Neural progenitor cell (in vitro differentiated cells): Measurements from ENCODE around the gene CELSR2. TPM values are rescaled to one million over a fixed set of nuclear protein-coding genes. Genes with fewer than 3 reads are reported as not detected.
"Not testable (repeated sequence)": the region's sequence is repeated elsewhere in the genome, so short reads cannot be mapped to it uniquely, and the experiment has no call there.

Experiments used
- DNase-seq: peaks from one replicate; pipeline ENCODE4 v3.0.0-alpha.2; 2016; ENCODE audit warnings: low spot score
- H2AFZ ChIP-seq: fragments of 200-600 bp; sonication (generic); replicated peaks from 2 replicates; pipeline ENCODE4 v1.6.1; 2016; ENCODE audit warnings: antibody characterized with exemption
- H3F3A ChIP-seq: fragments of 200-600 bp; sonication (generic); 2 replicates; pipeline ENCODE4 v1.6.1; 2016; ENCODE audit warnings: antibody characterized with exemption, low read depth
- H3K27ac ChIP-seq: fragments of 200-600 bp; sonication (generic); 2 replicates; pipeline ENCODE4 v1.5.1; 2016; ENCODE audit warnings: mild to moderate bottlenecking
- H3K27me3 ChIP-seq: fragments of 200-600 bp; sonication (generic); 2 replicates; pipeline ENCODE4 v1.6.1; 2016; ENCODE audit warnings: mild to moderate bottlenecking, moderate library complexity
- H3K36me3 ChIP-seq: fragments of 200-600 bp; sonication (generic); 2 replicates; pipeline ENCODE4 v1.5.1; 2016
- H3K4me1 ChIP-seq: fragments of 200-600 bp; sonication (generic); 2 replicates; pipeline ENCODE4 v1.6.1; 2016; ENCODE audit warnings: mixed run types
- H3K4me2 ChIP-seq: fragments of 200-600 bp; sonication (generic); 2 replicates; pipeline ENCODE4 v1.6.1; 2016
- H3K4me3 ChIP-seq: fragments of 200-600 bp; sonication (generic); 2 replicates; pipeline ENCODE4 v1.5.1; 2016
- H3K79me2 ChIP-seq: fragments of 200-600 bp; sonication (generic); 2 replicates; pipeline ENCODE4 v1.6.1; 2016; ENCODE audit warnings: low read depth
- H3K9ac ChIP-seq: fragments of 200-600 bp; sonication (generic); 2 replicates; pipeline ENCODE4 v1.6.1; 2016
- H3K9me3 ChIP-seq: fragments of 200-600 bp; sonication (generic); 2 replicates; pipeline ENCODE4 v1.5.1; 2016; ENCODE audit warnings: low read depth
- H4K20me1 ChIP-seq: fragments of 200-600 bp; sonication (generic); 2 replicates; pipeline ENCODE4 v1.6.1; 2016; ENCODE audit warnings: low read depth
- H3K27ac Mint-ChIP-seq: 3 replicates; pipeline ENCODE4 v1.8.0; 2021; ENCODE audit warnings: mixed read lengths
- H3K27me3 Mint-ChIP-seq: 2 replicates; pipeline ENCODE4 v1.8.0; 2022; ENCODE audit warnings: low read depth, mild to moderate bottlenecking, inconsistent platforms, moderate library complexity, mixed read lengths; ENCODE audit not compliant: insufficient read depth
- H3K36me3 Mint-ChIP-seq: 3 replicates; pipeline ENCODE4 v1.8.0; 2021; ENCODE audit warnings: mixed read lengths
- H3K4me1 Mint-ChIP-seq: 3 replicates; pipeline ENCODE4 v1.8.0; 2021; ENCODE audit warnings: mixed read lengths
- H3K4me3 Mint-ChIP-seq: 3 replicates; pipeline ENCODE4 v1.8.0; 2021; ENCODE audit warnings: mild to moderate bottlenecking, moderate library complexity, mixed read lengths
- H3K9me3 Mint-ChIP-seq: 3 replicates; pipeline ENCODE4 v1.8.0; 2020; ENCODE audit warnings: mixed read lengths
- CTCF ChIP-seq: fragments of 200-600 bp; sonication (generic); IDR thresholded peaks from 2 replicates; pipeline ENCODE4 v1.5.1; 2017; ENCODE audit warnings: antibody characterized with exemption, mild to moderate bottlenecking
- EZH2 ChIP-seq: fragments of 200-600 bp; sonication (generic); IDR thresholded peaks from 2 replicates; pipeline ENCODE4 v1.6.1; 2017; ENCODE audit warnings: antibody characterized with exemption, mild to moderate bottlenecking, moderate library complexity
- EZH2phosphoT487 ChIP-seq: fragments of 200-600 bp; sonication (generic); IDR thresholded peaks from 2 replicates; pipeline ENCODE4 v1.6.1; 2017; ENCODE audit warnings: antibody characterized with exemption
- total RNA-seq: library from RNA; depleted of rRNA; stranded (reverse); fragments of >200 nt; gene quantifications from 2 replicates; pipeline ENCODE4 v1.2.3, GENCODE V29; 2015; ENCODE audit warnings: low replicate concordance

Gene CELSR2
- total RNA-seq, 1 donor from 2014 or later = 11.1 TPM

GRCh38 chr1:109283748-109284600 is 34.6 kb downstream of the CELSR2 start:
- H3K9me3 ChIP-seq = no peaks in the 10 kb centered on the region
- Mint-ChIP-seq H3K9me3 (peaks cover 2% of the 10 kb centered on the region), H3K27me3 (peaks cover 2% of the 10 kb centered on the region), H3K36me3 (peaks cover 13% of the 10 kb centered on the region), H3K4me3 (peak overlapping the region; percentile 100), H3K4me1 (peaks cover 35% of the 10 kb centered on the region), H3K27ac (peak overlapping the region; percentile 93)
- no peak overlapping the region for H3K27ac ChIP-seq
- peak overlapping the region; percentile 48 for H2AFZ ChIP-seq
- H3K4me3 ChIP-seq = peak overlapping the region; percentile 70
- H3K36me3 ChIP-seq = no peaks in the 10 kb centered on the region
- H3K79me2 ChIP-seq = peaks cover 27% of the 10 kb centered on the region
- peaks cover 17% of the 10 kb centered on the region for H3K4me1 ChIP-seq
- TF ChIP-seq EZH2 = no peak
- TF ChIP-seq EZH2phosphoT487 = no peak
- no peak for TF ChIP-seq CTCF
- peaks cover 17% of the 10 kb centered on the region for H3F3A ChIP-seq
- no peak for DNase-seq
- H4K20me1 ChIP-seq = peaks cover 14% of the 10 kb centered on the region
- no peaks in the 10 kb centered on the region for H3K27me3 ChIP-seq
- no peak overlapping the region for H3K9ac ChIP-seq
- H3K4me2 ChIP-seq = peak overlapping the region; percentile 94

- H3K36me3 Mint-ChIP-seq = not testable (repeated sequence)
Measured at GRCh38 chr1:109286762-109287161, 37.4 kb downstream of the CELSR2 start.

GRCh38 chr1:109290137-109290536 is 40.8 kb downstream of the CELSR2 start:
- H4K20me1 ChIP-seq = no peaks in the 10 kb centered on the region
- no peak overlapping the region for H3K27ac Mint-ChIP-seq
- H3F3A ChIP-seq = no peaks in the 10 kb centered on the region
- peaks cover 2% of the 10 kb centered on the region for H3K9me3 Mint-ChIP-seq
- TF ChIP-seq EZH2phosphoT487 = no peak
- TF ChIP-seq EZH2 = no peak
- TF ChIP-seq CTCF = no peak
- H3K36me3 Mint-ChIP-seq = no peaks in the 10 kb centered on the region
- no peak overlapping the region for H2AFZ ChIP-seq
- H3K4me1 ChIP-seq = no peaks in the 10 kb centered on the region
- H3K9ac ChIP-seq = no peak overlapping the region
- no peaks in the 10 kb centered on the region for H3K36me3 ChIP-seq
- H3K4me3 Mint-ChIP-seq = no peak overlapping the region
- H3K4me2 ChIP-seq = no peak overlapping the region
- no peak overlapping the region for H3K4me3 ChIP-seq
- H3K79me2 ChIP-seq = no peaks in the 10 kb centered on the region
- DNase-seq = no peak
- peaks cover 7% of the 10 kb centered on the region for H3K4me1 Mint-ChIP-seq
- no peak overlapping the region for H3K27ac ChIP-seq
- H3K9me3 ChIP-seq = no peaks in the 10 kb centered on the region
- H3K27me3 Mint-ChIP-seq = peaks cover 4% of the 10 kb centered on the region
- no peaks in the 10 kb centered on the region for H3K27me3 ChIP-seq

More at GRCh38 chr1:109286762-109287161, 37.4 kb downstream of the CELSR2 start:
- not testable (repeated sequence) for H3K27me3 ChIP-seq, H2AFZ ChIP-seq, H3K4me3 Mint-ChIP-seq, H3K4me3 ChIP-seq, H3K36me3 ChIP-seq, DNase-seq, H3K27ac ChIP-seq, H3K9me3 Mint-ChIP-seq, H3K9ac ChIP-seq, H3K27me3 Mint-ChIP-seq, H3K9me3 ChIP-seq, H3K4me1 ChIP-seq, H3K4me2 ChIP-seq, H4K20me1 ChIP-seq
- H3F3A ChIP-seq = peaks cover 13% of the 10 kb centered on the region
- Mint-ChIP-seq H3K4me1 (peaks cover 27% of the 10 kb centered on the region), H3K27ac (peak overlapping the region; percentile 81)
- peaks cover 11% of the 10 kb centered on the region for H3K79me2 ChIP-seq

- no peak overlapping the region for H3K4me2 ChIP-seq
- Mint-ChIP-seq H3K9me3 (peaks cover 2% of the 10 kb centered on the region), H3K4me1 (peaks cover 6% of the 10 kb centered on the region), H3K36me3 (no peaks in the 10 kb centered on the region), H3K4me3 (no peak overlapping the region), H3K27me3 (peaks cover 4% of the 10 kb centered on the region), H3K27ac (no peak overlapping the region)
- H3K27me3 ChIP-seq = no peaks in the 10 kb centered on the region
- no peak overlapping the region for H3K9ac ChIP-seq
- no peaks in the 10 kb centered on the region for H3K79me2 ChIP-seq
- no peak overlapping the region for H3K27ac ChIP-seq
- H3K4me3 ChIP-seq = no peak overlapping the region
- no peak for DNase-seq
- H3K36me3 ChIP-seq = no peaks in the 10 kb centered on the region
- no peaks in the 10 kb centered on the region for H4K20me1 ChIP-seq
- H2AFZ ChIP-seq = peak overlapping the region; percentile 57
- no peaks in the 10 kb centered on the region for H3K4me1 ChIP-seq
- no peaks in the 10 kb centered on the region for H3K9me3 ChIP-seq
- TF ChIP-seq CTCF = no peak
- no peak for TF ChIP-seq EZH2phosphoT487
- no peak for TF ChIP-seq EZH2
- H3F3A ChIP-seq = no peaks in the 10 kb centered on the region
Measured at GRCh38 chr1:109290998-109291397, 41.7 kb downstream of the CELSR2 start.
